Activated CD4-positive, alpha-beta T cell treated with anti-CD3 and anti-CD28 coated beads, Interleukin-2, amount 50 U/mL, for 4 hours (primary cell): ENCODE results near the gene FOXRED1.
"Not testable (repeated sequence)": the region's sequence is repeated elsewhere in the genome, so short reads cannot be mapped to it uniquely, and the experiment has no call there.

Experiments
- DNase-seq, 2 experiments: peaks; one replicate each; pipeline ENCODE4 v3.0.0-alpha.2; 2020

Gene FOXRED1

GRCh38 chr11:126268708-126269579, at the start of gene FOXRED1, which contains the start of gene SRPRA:
Gene FOXRED1 (plus strand): TSS chr11:126269154. CDS start chr11:126269207, 53 bp downstream.
Gene SRPRA (minus strand): TSS chr11:126268895. CDS start chr11:126268804, 91 bp downstream.
- peak; percentile 100 for DNase-seq

- no peak for DNase-seq
Measured at GRCh38 chr11:126219547-126219946, 49.4 kb upstream of the FOXRED1 start.

DNA sequence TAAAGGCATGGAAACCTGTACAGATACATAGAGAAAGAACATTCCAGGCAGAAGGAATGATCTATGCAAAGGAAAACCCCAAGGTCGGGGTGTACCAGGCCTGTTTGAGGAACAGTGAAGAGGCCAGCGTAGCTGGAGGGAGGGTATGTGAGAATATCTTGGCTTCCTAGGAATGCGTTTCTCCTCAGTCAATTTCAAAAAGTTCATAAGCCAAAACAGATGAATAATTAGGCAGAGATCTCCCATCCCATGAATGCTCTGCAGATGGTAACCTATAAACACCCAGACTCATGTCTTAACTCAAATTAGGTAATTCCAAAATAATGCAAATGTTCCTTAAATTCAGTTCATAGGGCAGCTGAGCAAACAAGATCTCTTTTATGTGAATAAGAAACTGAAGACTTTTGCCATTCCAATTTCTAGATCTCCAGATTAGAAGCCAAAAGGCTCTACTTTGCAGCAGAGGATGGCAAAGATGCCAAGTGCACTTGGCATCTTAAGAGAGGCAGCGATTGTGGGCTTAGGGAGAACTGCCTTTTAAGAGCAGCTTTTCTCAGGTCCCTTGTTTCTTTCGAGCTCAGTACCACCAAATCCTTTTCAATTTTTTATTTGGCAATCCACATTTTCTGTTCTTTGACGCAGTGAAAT, 44.2 kb upstream of the FOXRED1 start:
- DNase-seq, result no peak

DNA sequence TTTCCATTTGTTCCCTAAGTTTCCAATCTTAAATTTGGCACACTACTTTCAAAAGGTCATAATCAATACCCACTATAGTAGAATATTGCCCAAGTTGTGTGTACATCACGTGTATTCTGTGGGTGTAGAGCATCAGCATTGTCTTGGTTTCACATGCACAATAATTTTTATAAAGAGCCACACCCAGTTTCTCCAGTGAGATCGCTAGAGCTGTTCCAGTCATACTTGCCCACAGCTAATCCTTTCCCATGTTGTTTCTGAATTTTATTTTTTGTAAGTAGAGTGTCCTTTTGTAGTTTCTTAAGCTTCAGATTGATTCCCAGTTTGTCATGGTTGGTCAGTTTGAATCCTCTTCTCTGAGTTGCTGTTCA, 43.7 kb upstream of the FOXRED1 start:
- no peak for DNase-seq

- DNase-seq, result no peak
Measured at GRCh38 chr11:126226334-126227084, 42.4 kb upstream of the FOXRED1 start.

DNA sequence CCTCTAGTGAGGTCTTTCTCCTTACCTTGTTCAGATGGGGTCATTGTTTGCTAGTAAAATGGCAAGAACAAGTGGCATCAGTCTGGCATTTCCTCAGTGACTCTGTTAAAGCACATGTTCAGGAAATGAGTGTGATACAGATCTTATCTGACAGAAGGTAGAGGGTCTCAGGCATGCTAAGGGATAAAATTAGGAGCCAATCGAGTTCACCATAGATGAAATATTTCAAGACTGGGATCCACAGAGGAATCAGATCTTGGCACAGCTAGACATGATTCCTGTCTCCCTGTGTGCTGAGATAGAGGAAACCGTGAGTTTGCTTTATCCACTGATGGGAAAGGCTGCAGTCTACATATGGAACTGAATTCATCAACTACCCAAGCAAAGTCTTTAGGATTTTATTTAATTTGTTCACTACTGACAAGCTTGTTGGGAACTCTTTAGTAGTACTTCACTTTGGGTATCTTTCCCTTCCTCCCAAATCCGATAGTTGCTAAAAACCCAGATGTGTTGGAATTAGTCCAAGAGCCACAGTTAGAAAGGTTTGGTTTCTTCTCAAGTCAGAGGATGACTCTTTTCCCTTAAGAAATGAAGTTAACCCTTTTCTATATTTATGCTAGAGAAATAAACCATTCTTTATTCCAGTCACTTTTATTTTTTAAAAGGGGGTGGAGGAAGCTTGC, 39.0 kb upstream of the FOXRED1 start:
- DNase-seq, result no peak

DNA sequence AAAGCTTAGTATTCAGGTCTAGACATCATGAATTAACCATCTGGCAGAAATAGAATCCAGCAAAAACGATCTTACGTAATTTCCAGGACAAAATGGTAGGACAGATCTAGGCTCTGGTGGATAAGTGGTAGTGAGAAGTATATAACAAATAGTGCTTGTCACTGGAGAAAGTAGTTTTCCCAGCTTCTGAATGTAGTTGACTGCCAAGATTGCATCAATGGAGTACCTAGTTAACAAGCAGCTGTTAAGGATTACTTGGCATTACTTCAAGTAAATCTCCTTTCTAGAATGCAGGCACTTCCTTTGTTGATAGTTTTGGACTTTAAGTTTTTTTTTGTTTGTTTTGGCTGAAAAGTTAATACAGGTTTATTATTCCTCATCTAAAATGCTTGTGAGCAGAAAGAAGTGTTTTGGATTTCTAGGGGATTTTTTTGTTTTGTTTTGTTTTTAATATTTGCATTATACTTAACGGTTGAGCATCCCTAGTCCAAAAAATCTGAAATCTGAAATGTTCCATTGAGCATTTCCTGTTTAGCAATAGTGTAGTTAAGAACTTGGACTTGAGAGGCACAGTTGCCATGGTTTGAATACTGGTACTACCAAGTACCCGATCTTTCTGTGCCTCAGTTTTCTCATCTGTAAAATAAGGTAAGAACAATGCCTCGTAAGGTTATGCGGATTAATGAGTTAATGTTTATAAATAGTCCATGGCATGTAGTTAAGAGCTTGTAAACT, 37.1 kb upstream of the FOXRED1 start:
- no peak for DNase-seq

GRCh38 chr11:126232683-126233082, 36.3 kb upstream of the FOXRED1 start:
- DNase-seq, result no peak

DNA sequence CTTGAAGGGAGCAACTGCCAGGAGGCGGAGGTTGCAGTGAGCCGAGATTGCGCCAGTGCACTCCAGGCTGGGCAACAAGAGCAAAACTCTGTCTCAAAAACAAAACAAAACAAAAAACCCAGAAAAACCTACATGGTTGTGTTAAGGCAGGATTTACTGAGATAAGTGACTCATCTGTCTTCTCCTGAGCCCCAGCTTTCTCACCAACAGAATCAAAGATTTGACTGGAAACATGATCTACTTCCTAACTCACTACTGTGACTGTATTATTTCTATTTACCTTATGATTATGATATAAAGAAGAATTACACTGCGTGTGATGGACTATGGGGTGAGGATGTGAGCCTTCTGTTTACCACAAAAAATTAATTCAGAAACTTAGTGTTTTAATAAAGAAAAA, 35.6 kb upstream of the FOXRED1 start:
- no peak for DNase-seq

DNA sequence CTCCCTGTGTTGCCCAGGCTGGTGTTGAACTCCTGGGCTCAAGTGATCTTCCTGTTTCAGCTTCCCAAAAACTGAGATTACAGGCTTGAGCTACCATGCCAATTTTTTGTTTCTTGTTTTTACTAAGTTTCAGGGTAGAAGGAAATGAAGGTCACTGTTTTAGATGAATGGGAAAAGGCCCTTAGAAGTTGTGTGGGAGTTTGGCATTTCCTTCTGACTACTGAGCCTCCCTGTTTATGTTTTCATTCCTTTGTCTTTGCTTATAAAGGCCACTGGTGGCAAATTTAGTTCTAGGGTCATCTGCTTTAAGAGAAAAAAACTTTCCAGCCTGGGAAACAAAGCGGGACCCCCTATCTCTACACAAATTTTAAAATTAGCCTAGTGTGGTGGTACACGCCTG, 22.3 kb upstream of the FOXRED1 start:
- no peak for DNase-seq

DNA sequence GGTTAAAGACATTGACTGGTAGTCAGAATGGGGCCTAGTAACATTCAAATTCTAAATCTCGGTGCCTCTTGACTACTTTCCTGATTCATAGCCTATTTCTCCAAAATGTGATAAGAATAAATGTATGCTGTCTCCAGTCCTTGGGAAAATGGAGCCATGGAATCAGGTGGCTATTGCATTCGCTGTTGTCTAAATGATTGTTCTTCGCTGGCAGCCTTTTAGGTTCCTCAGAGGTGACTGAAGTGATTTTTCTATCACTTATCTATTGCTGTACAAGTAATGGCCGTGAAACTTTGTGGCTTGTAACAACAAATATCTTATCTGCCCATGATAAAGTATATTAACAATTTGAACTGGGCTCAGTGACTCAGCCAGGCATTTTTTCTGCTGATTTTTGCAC, 15.7 kb upstream of the FOXRED1 start:
- no peak for DNase-seq

GRCh38 chr11:126254819-126255218, 14.1 kb upstream of the FOXRED1 start:
- no peak for DNase-seq

DNA sequence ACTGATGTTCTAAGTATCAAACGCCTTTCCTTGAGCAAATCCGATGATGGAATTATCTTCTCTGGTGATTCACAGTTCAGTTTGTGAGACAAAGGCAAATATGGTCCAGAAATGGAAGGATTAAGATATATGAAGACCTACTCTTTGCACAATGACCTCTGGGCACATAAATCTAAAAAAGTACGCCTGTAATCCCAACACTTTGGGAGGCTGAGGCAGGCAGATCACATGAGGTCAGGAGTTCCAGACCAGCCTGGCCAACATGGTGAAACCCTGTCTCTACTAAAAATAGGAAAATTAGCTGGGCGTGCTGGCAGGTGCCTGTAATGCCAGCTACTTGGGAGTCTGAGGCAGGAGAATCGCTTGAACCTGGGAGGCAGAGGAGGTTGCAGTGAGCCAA, 13.4 kb upstream of the FOXRED1 start:
- DNase-seq, result not testable (repeated sequence)

GRCh38 chr11:126256216-126256615, 12.7 kb upstream of the FOXRED1 start:
- no peak for DNase-seq

GRCh38 chr11:126257144-126257543, 11.8 kb upstream of the FOXRED1 start:
- DNase-seq, result no peak

GRCh38 chr11:126257764-126258163, 11.2 kb upstream of the FOXRED1 start:
- no peak for DNase-seq

DNA sequence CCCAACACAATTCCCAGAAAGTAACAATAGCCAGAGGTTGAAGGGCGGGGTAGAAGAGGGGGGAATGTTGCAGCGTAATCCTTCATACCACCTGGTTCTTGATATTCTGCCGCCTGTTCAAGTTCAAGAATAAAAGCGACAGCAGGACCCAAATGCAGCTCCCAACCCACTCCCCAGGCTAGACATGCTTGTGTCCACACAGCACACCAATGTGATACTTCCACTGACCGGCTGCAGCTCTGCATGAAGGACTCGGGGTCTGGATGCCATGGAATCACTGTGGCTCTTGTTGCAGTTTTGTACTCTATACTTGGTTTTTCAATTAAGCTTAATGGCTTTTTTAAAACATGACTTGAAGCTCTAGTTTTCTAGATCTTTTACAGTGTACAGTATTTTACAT, 6.7 kb upstream of the FOXRED1 start:
- no peak for DNase-seq

DNA sequence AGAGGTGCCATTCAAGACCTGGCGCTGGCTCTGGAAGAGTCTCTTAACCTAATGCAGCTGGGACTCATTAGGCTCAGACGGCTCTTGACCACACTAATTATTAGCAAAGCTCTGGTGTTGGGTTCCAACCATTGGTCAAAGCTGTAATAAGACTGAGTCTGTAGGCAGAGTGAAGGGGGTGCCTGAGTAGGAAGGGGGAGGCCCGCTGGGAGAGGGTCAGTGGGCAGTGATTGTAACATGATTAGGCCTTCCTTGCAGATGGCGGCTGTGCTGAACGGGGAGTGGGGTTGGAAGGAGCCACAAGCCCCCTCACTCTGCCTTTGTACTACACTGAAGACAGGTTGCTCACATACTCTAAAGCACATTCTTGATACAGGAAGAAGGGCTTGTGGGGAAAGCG, 5.5 kb upstream of the FOXRED1 start:
- no peak for DNase-seq

DNA sequence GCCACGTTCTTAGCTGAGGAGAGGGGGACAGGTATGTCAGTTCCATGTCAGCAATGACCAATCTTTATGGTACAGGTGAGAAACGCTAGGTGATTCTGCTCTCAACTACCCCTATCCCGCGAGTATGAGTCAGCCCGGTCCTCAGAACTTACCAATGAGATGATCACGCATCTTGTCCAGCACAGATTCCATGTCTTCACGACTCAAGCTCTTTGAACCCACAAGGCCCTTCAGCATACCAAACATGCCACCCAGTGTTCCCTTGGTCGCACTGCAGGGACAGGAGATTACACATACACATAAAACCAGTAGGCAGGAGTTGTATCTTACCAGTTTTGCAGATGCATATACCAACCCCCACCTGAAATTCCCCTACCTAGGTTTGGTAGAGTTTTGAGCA, 3.1 kb upstream of the FOXRED1 start:
- DNase-seq, result no peak

GRCh38 chr11:126267650-126268049, 1.3 kb upstream of the FOXRED1 start:
- DNase-seq, result no peak

DNA sequence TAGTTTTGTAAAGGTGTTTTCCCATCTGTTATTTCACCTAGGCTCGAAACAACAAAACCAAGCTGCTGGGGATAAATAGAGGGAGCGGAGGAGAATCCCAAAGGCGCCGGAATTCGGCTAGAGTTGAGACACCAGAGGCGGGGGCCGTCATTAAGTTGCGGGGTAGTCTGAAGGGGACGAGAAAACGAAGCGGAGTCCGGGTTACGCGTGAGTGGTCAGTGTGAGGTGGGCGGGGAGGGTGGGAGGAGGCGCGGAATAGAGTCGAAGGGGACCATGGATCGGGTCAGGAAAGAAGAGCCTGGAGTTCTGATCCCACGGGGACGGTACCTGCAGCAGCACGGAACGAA, 620 bp upstream of the FOXRED1 start:
- DNase-seq, result no peak

DNA sequence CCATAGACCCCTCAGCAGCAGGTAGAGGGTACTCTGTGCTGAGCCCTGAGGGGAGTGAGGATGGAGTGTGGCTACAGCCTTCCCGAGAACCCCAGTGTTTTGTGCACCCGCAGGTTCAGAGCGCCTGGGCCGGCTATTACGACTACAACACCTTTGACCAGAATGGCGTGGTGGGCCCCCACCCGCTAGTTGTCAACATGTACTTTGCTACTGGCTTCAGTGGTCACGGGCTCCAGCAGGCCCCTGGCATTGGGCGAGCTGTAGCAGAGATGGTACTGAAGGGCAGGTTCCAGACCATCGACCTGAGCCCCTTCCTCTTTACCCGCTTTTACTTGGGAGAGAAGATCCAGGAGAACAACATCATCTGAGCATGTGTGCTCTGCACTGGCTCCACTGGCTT, 8.4 kb downstream of the FOXRED1 start:
- no peak for DNase-seq
